Gastroesophageal sphincter (tissue), 4 donors: Measurements from ENCODE around the gene CDC34. TPM values are rescaled to one million over a fixed set of nuclear protein-coding genes. Genes with fewer than 3 reads are reported as not detected.

ENCODE experiments used
- ATAC-seq: fragments of 150-250 bp; one replicate; pipeline ENCODE4 v1.9.1; 2016; ENCODE audit warnings: mild to moderate bottlenecking, moderate library complexity
- H3K27ac ChIP-seq, 4 donors: fragments of 200-600 bp; sonication (generic) in 3 of 4; 1 replicate in 3 of 4; 2 replicates in 1 of 4; pipeline ENCODE4 v1.5.1; 2016 to 2019
- H3K27me3 ChIP-seq: fragments of 200-600 bp; sonication (generic); one replicate; pipeline ENCODE4 v1.5.1; 2019
- H3K36me3 ChIP-seq, 2 donors: fragments of 200-600 bp; sonication (generic); one replicate each; pipeline ENCODE4 v1.5.1; 2019; ENCODE audit warnings: control low read depth in 1 of 2
- H3K4me1 ChIP-seq, 3 donors: fragments of 200-600 bp; sonication (generic); 1 replicate in 2 of 3; 2 replicates in 1 of 3; pipeline ENCODE4 v1.5.1; 2016 to 2019; ENCODE audit warnings: control low read depth in 2 of 3
- H3K4me3 ChIP-seq, 2 donors: fragments of 200-600 bp; sonication (generic); one replicate each; pipeline ENCODE4 v1.5.1; 2019; ENCODE audit warnings: mild to moderate bottlenecking in 1 of 2, moderate library complexity in 1 of 2
- H3K9me3 ChIP-seq, 3 donors: fragments of 200-600 bp; sonication (generic); one replicate each; pipeline ENCODE4 v1.5.1; 2017 to 2019; ENCODE audit warnings: control low read depth in 2 of 3
- CTCF ChIP-seq, 4 experiments: fragments of 200-600 bp in 2 of 4; fragments of 450-650 bp in 2 of 4; sonication (generic) in 1 of 4; IDR thresholded peaks; one replicate each; pipeline ENCODE4 v1.5.1; 2017 to 2019; ENCODE audit warnings: antibody characterized with exemption in 4 of 4, mild to moderate bottlenecking in 2 of 4, moderate library complexity in 2 of 4
- EP300 ChIP-seq: sonication (generic); formaldehyde crosslinking; IDR thresholded peaks from one replicate; pipeline ENCODE4 v1.6.1; 2017; ENCODE audit warnings: antibody characterized with exemption, mild to moderate bottlenecking
- POLR2A ChIP-seq, 2 donors: fragments of 450-650 bp; IDR thresholded peaks; one replicate each; pipeline ENCODE4 v1.6.1; 2017; ENCODE audit warnings: antibody characterized with exemption in 2 of 2, mild to moderate bottlenecking in 2 of 2, moderate library complexity in 1 of 2
- POLR2AphosphoS5 ChIP-seq: sonication (generic); formaldehyde crosslinking; IDR thresholded peaks from one replicate; pipeline ENCODE4 v1.6.1; 2017; ENCODE audit warnings: antibody characterized with exemption
- WGBS, 2 donors: methylation state at CpG; one replicate each; pipeline ENCODE4 v1.1.5; 2018; ENCODE audit warnings: low coverage in 1 of 2; 5-methylcytosine and 5-hydroxymethylcytosine counted together
- total RNA-seq, 4 donors: library from RNA; depleted of rRNA; stranded (reverse); fragments of >200 nt; gene quantifications; one replicate each; pipeline ENCODE4 v1.1.0, GENCODE V29; 2016

The CDC34 gene
- total RNA-seq, 4 donors from 2014 or later: 43.2 to 86.9 (median 70.2) TPM

- WGBS, 2 donors: 27 to 37% methylated on average over 10 to 17 of the region's 19 CpGs
- H3K4me3 ChIP-seq: no peak overlapping the region
- peak overlapping the region in 1 of 4 donors; percentile 50 for H3K27ac ChIP-seq
- ATAC-seq: peak; percentile 82
- no peaks in the 10 kb centered on the region for H3K36me3 ChIP-seq
- H3K4me1 ChIP-seq: peaks cover 0 to 7% (median 4%) of the 10 kb centered on the region in 3 donors
- no peaks in the 10 kb centered on the region for H3K9me3 ChIP-seq
- TF ChIP-seq POLR2A (IDR thresholded peaks at IDR 0.05): no peak
- no peak for TF ChIP-seq EP300
- TF ChIP-seq CTCF (IDR thresholded peaks at IDR 0.05): no peak
- TF ChIP-seq POLR2AphosphoS5: peak; percentile 73
- H3K27me3 ChIP-seq: no peaks in the 10 kb centered on the region
Observed at GRCh38 chr19:566403-566802, 34.8 kb downstream of the CDC34 start.

GRCh38 chr19:566844-567243 is 35.3 kb downstream of the CDC34 start:
- H3K4me1 ChIP-seq: peaks cover 0 to 12% (median 4%) of the 10 kb centered on the region in 3 donors
- no peaks in the 10 kb centered on the region for H3K27me3 ChIP-seq
- 60% methylated on average over 9 of the region's 16 CpGs; no CpG with 5 or more reads in 1 of the 2 donors for WGBS, 2 donors
- H3K27ac ChIP-seq: peak overlapping the region in 1 of 4 donors; percentile 50
- TF ChIP-seq POLR2A (IDR thresholded peaks at IDR 0.05) (no peak), EP300 (no peak), CTCF (IDR thresholded peaks at IDR 0.05) (no peak), POLR2AphosphoS5 (no peak)
- no peaks in the 10 kb centered on the region for H3K36me3 ChIP-seq
- no peak for ATAC-seq
- no peak overlapping the region for H3K4me3 ChIP-seq
- H3K9me3 ChIP-seq: no peaks in the 10 kb centered on the region

DNA sequence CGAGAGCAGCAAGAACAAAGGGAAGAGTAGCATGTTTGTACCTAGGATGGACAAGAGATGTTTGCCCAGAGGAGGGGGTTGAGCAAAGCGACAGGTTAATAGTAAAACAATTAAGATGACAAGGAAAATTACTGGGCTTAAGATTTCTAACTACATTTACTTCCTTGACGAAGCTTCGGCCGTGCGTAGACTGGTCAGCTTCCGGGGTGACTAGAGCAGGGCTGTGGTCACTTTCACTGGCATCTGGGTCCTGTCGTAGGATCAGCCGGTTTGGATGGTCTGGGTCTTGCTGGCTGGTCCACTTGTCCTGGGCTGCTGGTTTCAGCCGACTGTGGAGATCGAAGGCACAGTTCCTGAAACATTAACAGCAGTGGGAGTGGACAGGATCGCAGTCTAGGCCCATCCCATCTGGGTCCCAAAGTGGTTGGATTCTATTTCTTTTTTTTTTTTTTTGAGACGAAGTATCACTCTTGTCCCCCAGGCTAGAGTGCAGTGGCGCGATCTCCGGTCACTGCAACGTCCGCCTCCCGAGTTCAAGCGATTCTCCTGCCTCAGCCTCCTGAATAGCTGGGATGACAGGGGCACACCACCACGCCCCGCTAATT is 35.8 kb downstream of the CDC34 start:
- no peak for TF ChIP-seq POLR2A (IDR thresholded peaks at IDR 0.05)
- no peak for TF ChIP-seq POLR2AphosphoS5
- TF ChIP-seq EP300: no peak
- no peak for TF ChIP-seq CTCF (IDR thresholded peaks at IDR 0.05)
- WGBS, 2 donors: 90 to 95% methylated on average over 8 to 14 of the region's 22 CpGs
- Histone ChIP-seq H3K27me3 (no peaks in the 10 kb centered on the region), H3K4me1 (peaks cover 0 to 12% (median 4%) of the 10 kb centered on the region in 3 donors), H3K27ac (no peak overlapping the region), H3K36me3 (no peaks in the 10 kb centered on the region), H3K4me3 (no peak overlapping the region), H3K9me3 (no peaks in the 10 kb centered on the region)
- ATAC-seq: no peak

DNA sequence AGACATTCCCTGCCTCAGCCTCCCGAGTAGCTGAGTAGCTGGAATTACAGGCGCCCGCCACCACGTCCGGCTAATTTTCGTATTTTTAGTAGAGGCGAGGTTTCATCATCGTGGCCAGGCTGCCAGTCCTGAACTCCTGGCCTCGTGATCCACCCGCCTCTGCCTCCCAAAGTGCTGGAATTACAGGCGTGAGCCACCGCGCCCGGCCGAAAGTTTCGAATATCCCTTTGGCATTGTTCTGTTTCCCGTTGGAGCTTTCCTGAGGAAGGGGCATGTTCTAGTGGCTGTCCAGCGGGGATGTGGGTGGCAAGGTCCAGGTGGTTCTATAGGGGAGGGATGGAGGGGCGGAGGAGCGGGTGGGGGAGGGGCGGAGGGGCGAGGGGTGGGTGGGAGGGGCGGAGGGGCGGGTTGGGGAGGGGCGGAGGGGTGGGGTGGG is 38.7 kb downstream of the CDC34 start:
- peaks cover 0 to 36% (median 22%) of the 10 kb centered on the region in 3 donors for H3K4me1 ChIP-seq
- H3K27me3 ChIP-seq: no peaks in the 10 kb centered on the region
- ATAC-seq: no peak
- no peaks in the 10 kb centered on the region for H3K9me3 ChIP-seq
- no peak overlapping the region for H3K4me3 ChIP-seq
- no peaks in the 10 kb centered on the region for H3K36me3 ChIP-seq
- H3K27ac ChIP-seq: no peak overlapping the region
- TF ChIP-seq EP300 (no peak), POLR2A (IDR thresholded peaks at IDR 0.05) (no peak), POLR2AphosphoS5 (no peak), CTCF (IDR thresholded peaks at IDR 0.05) (no peak)
- 86% methylated on average over 14 of the region's 25 CpGs; no CpG with 5 or more reads in 1 of the 2 donors for WGBS, 2 donors
